ENCODE data around the gene SAC3D1.

- TF ChIP-seq MAX (IDR thresholded peaks at IDR 0.05), result no peak
- TF ChIP-seq REST (IDR thresholded peaks at IDR 0.05), result no peak
Measured at GRCh38 chr11:65072631-65072966, 31.6 kb downstream of the SAC3D1 start.
